GM18499 (cell line): ENCODE data around the gene ANO8.
"Not testable (repeated sequence)": the region's sequence is repeated elsewhere in the genome, so short reads cannot be mapped to it uniquely, and the experiment has no call there.

ENCODE experiments used
- ATAC-seq: cut with Tn5 transposase; IDR thresholded peaks from one replicate; pipeline ENCODE4 v1.9.1; 2021; ENCODE audit warnings: moderate number of reproducible peaks; ENCODE audit not compliant: insufficient read depth, unreplicated experiment

ANO8 gene, protein sequence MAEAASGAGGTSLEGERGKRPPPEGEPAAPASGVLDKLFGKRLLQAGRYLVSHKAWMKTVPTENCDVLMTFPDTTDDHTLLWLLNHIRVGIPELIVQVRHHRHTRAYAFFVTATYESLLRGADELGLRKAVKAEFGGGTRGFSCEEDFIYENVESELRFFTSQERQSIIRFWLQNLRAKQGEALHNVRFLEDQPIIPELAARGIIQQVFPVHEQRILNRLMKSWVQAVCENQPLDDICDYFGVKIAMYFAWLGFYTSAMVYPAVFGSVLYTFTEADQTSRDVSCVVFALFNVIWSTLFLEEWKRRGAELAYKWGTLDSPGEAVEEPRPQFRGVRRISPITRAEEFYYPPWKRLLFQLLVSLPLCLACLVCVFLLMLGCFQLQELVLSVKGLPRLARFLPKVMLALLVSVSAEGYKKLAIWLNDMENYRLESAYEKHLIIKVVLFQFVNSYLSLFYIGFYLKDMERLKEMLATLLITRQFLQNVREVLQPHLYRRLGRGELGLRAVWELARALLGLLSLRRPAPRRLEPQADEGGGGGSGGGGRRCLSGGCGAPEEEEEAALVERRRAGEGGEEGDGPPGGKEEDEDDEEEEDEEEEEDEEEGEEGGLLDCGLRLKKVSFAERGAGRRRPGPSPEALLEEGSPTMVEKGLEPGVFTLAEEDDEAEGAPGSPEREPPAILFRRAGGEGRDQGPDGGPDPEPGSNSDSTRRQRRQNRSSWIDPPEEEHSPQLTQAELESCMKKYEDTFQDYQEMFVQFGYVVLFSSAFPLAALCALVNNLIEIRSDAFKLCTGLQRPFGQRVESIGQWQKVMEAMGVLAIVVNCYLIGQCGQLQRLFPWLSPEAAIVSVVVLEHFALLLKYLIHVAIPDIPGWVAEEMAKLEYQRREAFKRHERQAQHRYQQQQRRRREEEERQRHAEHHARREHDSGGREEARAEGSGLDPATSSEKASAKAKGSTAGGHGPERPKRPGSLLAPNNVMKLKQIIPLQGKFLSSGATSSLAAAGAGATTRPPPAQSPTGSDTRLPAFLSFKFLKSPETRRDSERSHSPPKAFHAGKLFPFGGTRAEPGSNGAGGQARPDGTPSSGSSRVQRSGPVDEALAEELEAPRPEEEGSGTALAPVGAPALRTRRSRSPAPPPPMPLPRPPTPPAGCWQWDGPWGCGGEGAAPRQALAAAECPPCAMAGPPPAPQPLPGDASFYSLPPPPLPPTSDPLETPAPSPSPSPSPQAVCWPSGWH

DNA sequence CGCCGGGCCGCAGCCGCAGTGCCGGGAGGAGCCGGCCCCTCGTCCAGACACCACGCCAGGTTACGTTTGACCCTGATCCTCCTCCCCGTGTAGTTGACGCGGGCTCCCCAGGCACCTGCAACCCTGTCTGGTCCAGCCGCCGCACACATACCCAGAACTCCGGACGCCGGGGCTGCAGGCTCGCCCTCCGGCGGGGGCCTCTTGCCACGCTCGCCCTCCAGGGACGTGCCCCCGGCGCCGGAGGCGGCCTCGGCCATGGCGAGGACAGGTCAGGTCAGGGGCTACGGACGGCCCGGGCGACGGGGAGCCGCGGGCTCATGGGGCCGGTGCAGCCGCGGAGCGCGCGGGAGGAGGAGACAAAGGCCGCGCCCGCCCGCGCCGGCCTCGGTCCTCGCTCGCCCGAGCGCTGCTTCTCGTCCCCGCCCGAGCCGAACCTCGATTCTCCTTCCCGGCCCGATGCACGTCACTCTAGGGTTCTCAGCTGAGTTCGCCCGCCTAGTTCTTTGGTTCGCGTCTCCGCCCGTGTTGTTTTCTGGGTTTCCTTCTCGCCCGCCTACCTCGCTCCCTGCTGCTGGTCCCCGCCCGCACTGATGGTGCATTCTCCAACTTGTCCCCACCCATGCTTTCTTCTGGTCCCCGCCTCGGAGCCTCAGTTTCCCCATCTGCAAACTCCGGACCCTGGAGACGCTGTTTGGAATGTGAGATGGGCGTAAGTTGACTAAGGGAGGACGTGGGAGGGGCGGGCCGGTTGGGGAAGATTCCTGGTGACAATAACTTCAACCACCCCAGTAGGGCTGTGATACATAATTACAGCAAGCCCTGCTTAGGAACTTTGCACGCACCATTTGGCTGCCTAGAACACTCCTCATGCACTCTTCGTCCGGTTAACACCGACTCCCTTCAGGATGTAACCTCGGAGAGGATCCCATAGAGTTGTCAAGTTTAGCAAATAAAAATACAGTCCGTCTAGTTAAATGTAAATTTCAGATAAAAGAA is at the start of gene ANO8:
TSS of gene ANO8 (minus strand) at position 442 of the 996 bp plus-strand sequence. CDS start at position 257, 185 bp downstream.
- no peak for ATAC-seq

DNA sequence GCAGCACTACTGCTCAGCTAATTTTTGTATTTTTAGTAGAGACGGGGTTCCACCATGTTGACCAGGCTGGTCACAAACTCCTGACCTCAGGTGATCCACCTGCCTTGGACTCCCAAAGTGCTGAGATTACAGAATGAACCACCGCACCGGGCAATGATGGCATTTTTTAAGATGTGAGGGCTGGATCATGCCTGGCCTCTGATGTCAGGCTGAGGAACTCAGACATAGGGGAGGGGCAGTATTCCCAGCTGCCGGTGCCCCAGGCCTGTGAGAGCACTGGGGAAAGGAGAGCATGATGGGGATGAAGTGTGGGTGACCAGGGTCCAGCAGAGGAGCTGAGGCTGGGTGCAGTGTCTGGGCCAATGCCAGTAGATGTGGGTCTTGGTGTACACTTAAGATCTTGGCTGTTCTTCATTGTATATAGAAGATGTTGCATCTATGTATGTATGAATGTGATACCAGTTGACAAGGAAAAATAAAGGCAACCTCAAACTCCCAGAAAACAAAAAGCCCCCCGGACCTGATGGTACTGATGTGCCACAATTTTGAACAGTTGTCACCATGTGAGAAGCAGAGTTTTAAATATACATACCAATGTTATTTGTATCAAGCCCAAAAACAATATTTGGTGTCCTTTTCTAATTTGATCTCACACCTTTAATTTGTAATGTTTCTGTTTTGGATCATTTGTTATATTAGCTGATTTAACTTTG is 45.9 kb upstream of the ANO8 start:
- ATAC-seq = no peak

DNA sequence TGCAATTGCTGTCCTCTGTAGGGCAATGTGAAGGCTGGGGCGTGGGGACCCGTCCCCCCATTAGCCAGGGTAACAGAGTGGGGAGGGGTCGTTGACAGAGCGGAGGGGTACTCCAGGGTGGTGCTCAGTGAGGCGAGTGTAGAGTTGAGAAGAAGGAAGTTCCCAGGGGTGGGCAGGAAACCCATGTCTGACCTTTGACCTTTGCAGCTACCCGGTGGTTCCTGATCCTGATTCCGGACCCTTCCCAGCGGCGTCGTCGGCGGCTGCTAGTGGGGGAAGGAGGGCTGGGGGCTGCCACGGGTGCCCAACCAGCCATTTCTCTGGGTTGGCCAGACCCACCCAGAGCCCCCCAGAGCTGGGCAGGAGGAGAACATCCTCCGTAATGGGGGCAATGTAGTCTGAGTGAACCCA is 44.6 kb upstream of the ANO8 start:
- no peak for ATAC-seq

DNA sequence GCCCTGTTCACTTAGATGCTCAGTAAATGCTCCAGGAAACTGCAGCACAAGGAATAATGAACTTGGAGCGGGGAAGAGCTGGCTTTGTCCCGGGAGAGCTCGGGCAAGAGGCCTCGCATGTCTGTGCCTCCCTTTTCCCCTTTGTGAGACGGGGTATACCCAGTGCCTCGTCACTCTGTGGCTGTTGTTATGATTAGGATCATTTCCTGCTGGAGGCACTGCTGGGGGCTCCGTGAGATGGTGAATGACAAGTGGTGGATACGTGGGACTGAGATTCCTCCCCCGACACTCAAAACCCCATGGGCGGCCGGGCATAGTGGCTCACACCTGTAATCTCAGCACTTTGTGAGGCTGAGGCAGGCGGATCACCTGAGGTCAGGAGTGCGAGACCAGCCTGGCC is 43.6 kb upstream of the ANO8 start:
- ATAC-seq = no peak

DNA sequence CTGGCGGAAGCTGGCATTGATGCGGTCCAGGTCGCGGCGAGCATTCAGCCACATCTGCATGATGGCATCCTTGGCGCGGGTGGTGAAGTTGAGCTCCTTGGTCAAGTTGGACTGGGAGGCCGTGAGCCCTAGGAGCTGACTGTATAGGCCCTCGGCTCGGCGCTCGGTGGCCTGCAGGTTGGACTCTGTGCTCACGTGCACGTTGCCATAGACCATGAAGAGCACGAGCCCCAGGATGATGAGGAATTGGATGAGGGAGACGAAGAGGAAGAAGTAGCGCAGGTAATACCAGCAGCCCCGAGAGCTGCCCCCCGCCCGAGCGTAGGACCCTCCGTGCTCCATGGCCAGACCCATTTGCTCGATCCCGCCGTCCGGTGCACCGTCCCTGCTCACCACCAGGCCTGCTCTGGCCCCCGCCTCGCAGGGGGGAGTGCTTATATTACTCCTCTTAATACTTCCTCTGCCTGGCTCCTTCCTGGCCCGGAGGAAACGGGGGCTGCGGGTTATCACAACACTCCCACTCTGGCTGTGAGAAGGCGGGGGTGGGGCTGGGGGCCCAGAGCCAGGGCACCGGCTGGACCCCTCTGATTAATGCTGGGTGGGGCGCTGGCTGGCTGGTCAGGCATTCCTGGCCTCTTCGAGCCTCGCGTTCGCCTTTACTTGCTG is 42.4 kb upstream of the ANO8 start, which contains the start of gene PLVAP:
TSS of gene PLVAP (minus strand) at position 408 of the 666 bp plus-strand sequence. CDS start at position 354, 54 bp downstream.
- ATAC-seq = no peak

DNA sequence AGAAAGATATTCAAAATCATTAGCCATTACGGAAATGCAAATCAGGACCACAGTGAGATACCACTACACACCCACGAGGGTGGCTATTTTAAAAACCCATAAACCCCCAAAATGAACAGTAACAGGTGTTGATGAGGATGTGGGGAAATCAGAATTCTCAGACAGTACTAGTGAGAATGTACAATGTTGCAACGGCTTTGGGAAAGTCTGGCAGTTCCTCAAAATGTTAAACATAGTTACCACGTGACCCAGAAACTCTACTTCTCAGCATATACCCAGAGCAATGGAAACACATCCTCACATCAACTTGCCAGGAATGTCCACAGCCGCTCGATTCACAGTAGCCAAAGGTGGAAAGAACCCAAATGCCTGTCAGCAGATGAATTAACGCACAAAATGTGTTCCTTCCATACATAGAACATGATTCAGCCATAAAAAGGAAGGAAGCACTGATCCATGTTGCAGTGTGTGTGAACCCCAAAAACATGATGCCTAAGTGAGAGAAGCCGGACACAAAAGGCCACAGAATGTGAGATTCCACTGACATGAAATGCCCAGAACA is 35.5 kb upstream of the ANO8 start:
- ATAC-seq = peak; percentile 88

DNA sequence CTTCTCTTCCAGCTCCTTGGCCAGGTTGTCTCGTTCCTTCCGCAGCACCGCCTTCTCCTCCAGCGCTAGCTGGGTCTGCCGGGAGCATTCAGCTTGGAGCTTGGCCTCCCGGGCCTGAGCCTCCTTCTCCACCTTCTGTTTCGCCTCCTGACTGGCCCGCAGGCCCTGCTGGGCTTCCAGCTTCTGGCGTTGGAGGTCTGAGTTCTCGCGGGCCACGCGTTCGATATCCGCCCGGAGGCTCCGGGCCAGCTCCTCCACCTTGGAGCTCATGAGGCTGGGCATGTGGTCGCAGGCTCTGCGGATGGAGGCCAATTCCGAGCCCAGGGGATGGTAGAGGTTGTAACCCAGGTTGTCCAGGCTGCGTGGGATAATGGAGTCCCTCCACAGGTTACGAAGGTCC is 30.7 kb upstream of the ANO8 start:
- ATAC-seq = no peak

DNA sequence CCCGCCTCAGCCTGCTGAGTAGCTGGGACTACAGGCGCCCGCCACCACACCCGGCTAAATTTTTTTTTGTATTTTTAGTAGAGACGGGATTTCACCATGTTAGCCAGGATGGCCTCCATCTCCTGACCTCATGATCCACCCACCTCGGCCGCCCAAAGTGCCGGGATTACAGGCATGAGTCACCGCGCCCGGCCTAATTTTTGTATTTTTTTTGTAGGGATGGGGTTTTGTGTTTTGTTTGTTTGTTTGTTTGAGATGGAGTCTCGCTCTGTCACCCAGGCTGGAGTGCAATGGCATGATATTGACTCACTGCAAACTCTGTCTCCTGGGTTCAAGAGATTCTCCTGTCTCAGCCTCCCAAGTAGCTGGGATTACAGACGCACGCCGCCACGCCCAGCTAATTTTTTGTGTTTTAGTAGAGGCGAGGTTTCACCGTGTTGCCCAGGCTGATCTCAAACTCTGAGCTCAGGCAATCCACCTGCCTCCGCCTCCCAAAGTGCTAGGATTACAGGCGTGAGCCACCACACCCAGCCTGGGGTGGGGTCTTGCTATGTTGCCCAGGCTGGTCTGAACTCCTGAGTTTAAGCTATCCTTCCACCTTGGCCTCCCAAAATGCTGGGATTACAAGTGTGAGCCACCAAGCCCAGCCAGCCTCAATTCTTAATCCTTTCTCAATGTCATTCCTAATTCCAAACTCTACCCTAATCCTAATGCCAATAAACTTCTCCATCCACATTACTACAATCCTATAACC is 29.4 kb upstream of the ANO8 start:
- not testable (repeated sequence) for ATAC-seq

DNA sequence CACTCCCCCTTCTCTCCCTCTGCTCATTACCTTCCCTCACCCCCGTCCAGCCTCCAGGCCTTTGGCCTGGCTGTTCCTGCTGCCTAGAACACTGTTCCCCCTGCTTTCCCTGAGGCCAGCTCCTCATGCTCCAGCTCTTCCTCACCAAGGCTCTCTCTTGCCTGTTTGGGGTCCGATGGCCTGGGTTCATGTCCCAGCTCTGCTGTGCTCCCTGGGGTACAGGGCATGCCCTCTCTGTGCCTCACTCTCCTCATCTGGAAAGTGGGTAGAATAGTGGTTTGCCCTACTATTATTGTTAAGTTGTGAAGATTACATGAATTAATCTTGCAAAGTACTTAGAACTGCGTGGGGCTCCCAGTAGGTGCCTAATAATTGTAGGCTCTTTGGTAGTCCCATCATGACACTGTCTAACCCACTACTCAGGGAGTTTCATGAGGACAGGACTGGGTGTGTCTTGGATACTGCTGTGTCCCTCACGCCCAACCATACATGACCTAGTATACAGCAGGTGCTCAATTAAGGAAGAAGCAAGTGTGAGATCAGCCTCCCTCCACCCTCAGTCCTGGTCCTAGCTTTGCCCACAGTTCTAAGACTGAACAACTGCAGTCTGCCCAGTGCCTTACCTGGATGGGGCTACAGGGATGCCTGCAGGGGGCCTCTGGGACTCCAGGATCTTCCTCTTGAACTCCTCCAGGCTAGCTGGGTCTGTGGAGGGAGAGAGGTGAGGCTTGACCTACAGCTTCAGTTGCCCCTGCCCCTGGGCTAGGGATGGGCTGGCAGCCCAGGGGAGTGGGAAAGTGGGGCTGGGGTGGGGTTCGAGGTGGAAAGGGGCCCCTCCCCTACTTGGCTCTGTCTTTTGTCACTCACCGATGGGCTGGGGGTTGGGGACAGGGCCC is 25.5 kb upstream of the ANO8 start:
- no peak for ATAC-seq

DNA sequence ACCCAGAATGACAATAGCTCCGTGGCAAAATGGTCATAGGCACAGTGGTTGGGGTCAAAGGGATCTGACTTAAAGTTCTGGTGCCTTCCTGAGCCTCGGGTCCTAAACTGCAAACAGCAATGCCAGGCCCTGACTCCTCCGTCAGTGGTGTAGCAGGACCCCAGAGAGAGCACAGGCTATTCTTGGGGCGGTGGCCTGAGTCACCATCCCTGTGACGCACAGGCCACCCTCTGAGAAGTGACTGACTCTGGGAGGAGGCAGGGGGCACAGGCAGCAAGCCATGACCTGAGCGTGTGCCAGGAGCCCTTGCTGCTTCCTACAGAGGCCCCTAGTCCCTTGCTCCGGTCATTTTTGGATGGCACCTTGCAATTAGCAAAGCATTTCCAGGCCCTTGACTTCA is 23.7 kb upstream of the ANO8 start:
- ATAC-seq = no peak

DNA sequence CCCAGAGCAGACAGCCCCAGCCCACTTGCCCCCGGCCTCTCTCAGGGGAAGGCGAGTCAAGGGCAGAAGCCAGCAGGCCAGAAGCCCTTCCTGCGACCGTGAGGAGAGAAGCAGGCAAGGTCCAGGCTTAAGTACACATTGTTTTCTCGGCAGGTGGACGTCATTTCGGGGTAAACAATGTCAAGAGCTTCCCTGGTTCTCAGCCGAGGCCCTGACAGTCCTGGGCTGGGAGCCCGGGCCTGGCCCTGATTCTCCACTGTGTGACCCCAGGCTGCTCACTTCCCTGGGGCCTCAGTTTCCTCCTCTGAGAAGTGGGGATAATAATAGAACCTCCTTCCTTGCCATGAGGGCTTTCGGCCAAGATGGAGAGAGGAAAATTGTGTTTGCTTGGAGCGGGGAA is 23.1 kb upstream of the ANO8 start:
- ATAC-seq = no peak

DNA sequence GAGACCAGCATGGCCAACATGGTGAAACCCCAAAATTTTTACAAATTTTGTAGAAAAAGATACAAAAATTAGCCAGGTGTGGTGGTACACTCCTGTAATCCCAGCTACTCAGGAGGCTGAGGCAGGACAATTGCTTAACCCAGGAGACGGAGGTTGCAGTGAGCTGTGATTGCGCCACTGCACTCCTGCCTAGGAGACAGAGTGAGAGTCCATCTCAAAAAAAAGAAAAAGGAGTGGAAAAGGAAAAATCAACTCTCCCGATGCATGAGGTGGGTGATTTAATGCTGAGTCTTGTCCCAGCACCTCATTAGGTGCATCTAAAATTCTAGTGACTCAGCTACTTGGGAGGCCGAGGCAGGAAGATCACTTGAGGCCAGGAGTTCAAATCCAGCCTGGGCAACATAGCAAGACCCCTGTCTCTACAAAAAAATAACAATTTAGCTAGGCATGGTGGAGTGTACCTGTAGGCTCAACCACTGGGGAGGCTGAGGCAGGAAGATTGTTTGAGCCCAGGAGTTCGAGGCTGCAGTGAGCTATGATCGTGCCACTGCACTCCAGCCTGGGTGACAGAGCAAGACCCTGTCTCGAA is 22.5 kb upstream of the ANO8 start:
- no peak for ATAC-seq

DNA sequence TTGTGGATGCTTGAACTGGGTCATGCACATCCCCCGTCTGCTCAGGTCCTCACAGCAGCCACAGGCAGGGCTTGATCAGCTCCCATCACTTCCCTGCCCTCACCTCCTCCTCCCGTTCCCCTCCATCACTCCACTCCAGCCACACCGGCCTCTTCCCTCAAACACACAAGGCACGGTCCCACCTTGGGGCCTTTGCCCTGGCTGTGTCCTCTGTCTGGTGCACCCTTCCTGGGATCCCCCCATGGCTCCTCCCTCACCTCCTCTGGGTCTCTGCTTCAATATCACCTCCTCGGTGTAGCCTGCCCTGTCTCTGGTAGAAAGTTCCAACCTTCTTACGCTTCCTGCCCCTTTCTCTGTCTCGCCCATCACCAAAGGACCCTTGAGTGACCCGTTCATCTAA is 18.7 kb upstream of the ANO8 start:
- ATAC-seq = no peak

DNA sequence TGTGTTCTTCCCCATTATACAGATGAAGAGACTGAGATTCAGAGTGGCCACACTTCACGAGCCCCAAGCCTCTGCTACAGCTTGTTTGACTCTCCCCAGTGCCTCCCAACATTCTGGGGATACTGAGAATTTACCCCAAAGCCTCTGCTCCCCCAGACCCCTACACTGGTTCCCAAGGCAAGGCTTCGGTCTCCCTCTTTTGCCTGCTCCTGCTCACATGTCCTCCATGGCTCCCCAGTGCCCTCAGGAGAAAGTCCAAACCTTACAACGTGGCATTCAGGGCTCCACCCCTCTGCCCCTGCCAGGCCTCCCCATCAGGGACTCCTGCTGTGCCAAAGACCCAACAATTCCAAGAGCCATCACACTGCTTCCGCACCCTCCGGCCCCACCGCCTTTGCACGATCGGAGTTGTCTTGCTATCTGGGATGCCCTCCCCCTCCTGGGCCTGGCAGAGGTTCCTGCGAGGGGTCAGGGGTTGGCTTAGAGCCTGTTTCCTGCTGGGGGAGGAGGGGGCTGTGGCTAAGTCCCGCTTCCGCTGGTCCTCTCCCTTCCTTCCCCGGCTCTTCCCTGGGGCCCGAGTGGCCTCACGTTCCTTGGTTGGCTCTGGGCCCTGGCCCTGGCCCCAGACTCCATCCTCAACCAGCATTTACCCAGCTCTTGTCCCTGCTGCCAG is 18.1 kb upstream of the ANO8 start:
- ATAC-seq = no peak

DNA sequence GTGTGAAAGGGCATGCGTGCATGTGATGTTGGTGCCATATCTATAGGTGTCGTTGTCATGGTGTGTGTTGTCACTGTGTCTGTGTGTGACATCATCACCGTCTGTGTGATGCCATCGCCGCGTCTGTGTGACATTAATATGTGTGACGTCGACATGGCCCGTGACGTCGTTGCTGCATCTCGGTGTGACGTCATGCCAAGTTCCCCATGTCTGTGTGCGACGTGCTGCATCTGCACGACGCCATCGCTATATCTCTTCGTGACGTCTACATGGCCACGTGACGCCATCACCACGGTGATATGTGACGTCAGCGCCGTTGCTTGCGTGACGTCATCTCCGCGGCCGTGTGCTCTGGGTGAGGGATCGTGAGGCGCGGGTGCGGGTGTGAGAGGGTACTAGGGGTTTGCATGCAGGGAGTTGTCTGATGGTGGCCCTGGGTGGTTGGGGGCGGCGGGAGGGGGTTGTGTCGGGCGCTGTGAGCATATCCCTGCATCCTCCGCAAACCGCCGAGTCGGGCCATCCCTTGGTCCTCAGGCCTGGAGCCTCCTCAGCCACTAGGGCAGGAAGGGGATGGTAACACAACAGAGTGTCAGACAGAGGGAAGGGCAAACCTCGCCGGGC is 17.3 kb upstream of the ANO8 start:
- no peak for ATAC-seq
